ENCODE results near the gene PCDHAC1. TPM values are rescaled to one million over a fixed set of nuclear protein-coding genes. Genes with fewer than 3 reads are reported as not detected.

The PCDHAC1 gene
- total RNA-seq, 1 experiment from 2014 or later: 17.2 TPM

GRCh38 chr5:140923601-140924000 is 2.5 kb upstream of the PCDHAC1 start:
- Mint-ChIP-seq H3K27ac (ENCODE audit: low read depth, unreplicated experiment) (no peak overlapping the region), H3K36me3 (ENCODE audit: insufficient read depth, unreplicated experiment) (peaks cover 7% of the 10 kb centered on the region), H3K4me3 (ENCODE audit: unreplicated experiment) (no peak overlapping the region), H3K9me3 (ENCODE audit: unreplicated experiment) (no peaks in the 10 kb centered on the region), H3K4me1 (ENCODE audit: insufficient read depth, unreplicated experiment) (peaks cover 9% of the 10 kb centered on the region), H3K27me3 (ENCODE audit: insufficient read depth, unreplicated experiment) (no peaks in the 10 kb centered on the region)
- ChIA-PET POLR2A (interaction anchor here (7.0 to 10.4 kb wide), 2 partner anchors 79 to 117 kb away, joined by 92 to 255 read pairs; no protein-coding TSS in a partner anchor), CTCF (interaction anchor here (0.9 to 6.3 kb wide), 3 partner anchors 48 to 116 kb away, joined by 3 to 80 read pairs (median 7); partner anchors contain the start of gene PCDHA12)
- TF ChIP-seq, protein P1, sequence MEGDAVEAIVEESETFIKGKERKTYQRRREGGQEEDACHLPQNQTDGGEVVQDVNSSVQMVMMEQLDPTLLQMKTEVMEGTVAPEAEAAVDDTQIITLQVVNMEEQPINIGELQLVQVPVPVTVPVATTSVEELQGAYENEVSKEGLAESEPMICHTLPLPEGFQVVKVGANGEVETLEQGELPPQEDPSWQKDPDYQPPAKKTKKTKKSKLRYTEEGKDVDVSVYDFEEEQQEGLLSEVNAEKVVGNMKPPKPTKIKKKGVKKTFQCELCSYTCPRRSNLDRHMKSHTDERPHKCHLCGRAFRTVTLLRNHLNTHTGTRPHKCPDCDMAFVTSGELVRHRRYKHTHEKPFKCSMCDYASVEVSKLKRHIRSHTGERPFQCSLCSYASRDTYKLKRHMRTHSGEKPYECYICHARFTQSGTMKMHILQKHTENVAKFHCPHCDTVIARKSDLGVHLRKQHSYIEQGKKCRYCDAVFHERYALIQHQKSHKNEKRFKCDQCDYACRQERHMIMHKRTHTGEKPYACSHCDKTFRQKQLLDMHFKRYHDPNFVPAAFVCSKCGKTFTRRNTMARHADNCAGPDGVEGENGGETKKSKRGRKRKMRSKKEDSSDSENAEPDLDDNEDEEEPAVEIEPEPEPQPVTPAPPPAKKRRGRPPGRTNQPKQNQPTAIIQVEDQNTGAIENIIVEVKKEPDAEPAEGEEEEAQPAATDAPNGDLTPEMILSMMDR (IDR thresholded peaks at IDR 0.05; ENCODE audit: unreplicated experiment): no peak
- no TSS peak for BruUV-seq (replicated peaks)
- intact Hi-C loops (cut with micrococcal nuclease): no loop called here
- DNase-seq (ENCODE audit: unreplicated experiment): no peak

GRCh38 chr5:140926443-140927227 is 536 bp downstream of the PCDHAC1 start:
- H3K9me3 Mint-ChIP-seq (ENCODE audit: unreplicated experiment): no peaks in the 10 kb centered on the region
- CTCF ChIA-PET: interaction anchor here (0.5 to 7.0 kb wide), 60 partner anchors 8 to 651 kb away, joined by 3 to 152 read pairs (median 4); partner anchors contain the start of genes PCDHA12, PCDHA4 and PCDHAC2
- H3K4me1 Mint-ChIP-seq (ENCODE audit: insufficient read depth, unreplicated experiment): peaks cover 31% of the 10 kb centered on the region
- peaks cover 7% of the 10 kb centered on the region for H3K36me3 Mint-ChIP-seq (ENCODE audit: insufficient read depth, unreplicated experiment)
- TF ChIP-seq, protein P1 (IDR thresholded peaks at IDR 0.05; ENCODE audit: unreplicated experiment): peak; percentile 98
- no peaks in the 10 kb centered on the region for H3K27me3 Mint-ChIP-seq (ENCODE audit: insufficient read depth, unreplicated experiment)
- peak overlapping the region; percentile 85 for H3K27ac Mint-ChIP-seq (ENCODE audit: low read depth, unreplicated experiment)
- H3K4me3 Mint-ChIP-seq (ENCODE audit: unreplicated experiment): peak overlapping the region; percentile 95
- POLR2A ChIA-PET: interaction anchor here (0.6 to 10.4 kb wide), 30 partner anchors 10 to 631 kb away, joined by 3 to 255 read pairs (median 5); partner anchors contain the start of genes PCDHA11, PCDHA12, PCDHA4 and PCDHAC2
- intact Hi-C loops (cut with micrococcal nuclease): loop anchor here (1.0 to 2.0 kb wide), 7 partner anchors 22 to 114 kb away; partner anchors contain the start of genes PCDHA11, PCDHA12 and PCDHAC2
- BruUV-seq (replicated peaks): no TSS peak
- peak; percentile 92 for DNase-seq (ENCODE audit: unreplicated experiment)

DNA sequence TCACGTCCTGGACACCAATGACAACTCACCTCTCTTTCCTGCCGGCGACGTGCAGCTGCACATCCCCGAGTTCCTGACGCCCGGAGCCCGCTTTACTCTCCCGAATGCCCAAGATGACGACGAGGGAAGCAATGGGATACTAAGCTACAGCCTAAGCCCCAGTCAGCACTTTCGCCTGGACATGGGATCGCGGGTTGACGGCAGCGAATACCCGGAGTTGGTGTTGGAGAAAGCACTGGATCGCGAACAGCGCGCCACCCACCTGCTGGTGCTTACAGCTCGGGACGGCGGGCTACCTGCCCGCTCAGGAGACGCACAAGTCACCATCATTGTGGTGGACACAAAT is 1.1 kb downstream of the PCDHAC1 start:
- ChIA-PET CTCF (interaction anchor here (0.7 to 7.0 kb wide), 34 partner anchors 9 to 637 kb away, joined by 3 to 152 read pairs (median 5); partner anchors contain the start of genes PCDHA11, PCDHA12 and PCDHAC2), POLR2A (interaction anchor here (0.6 to 10.4 kb wide), 22 partner anchors 9 to 630 kb away, joined by 3 to 255 read pairs (median 9); partner anchors contain the start of genes PCDHA12, PCDHA4 and PCDHAC2)
- Mint-ChIP-seq H3K36me3 (ENCODE audit: insufficient read depth, unreplicated experiment) (peaks cover 7% of the 10 kb centered on the region), H3K27me3 (ENCODE audit: insufficient read depth, unreplicated experiment) (no peaks in the 10 kb centered on the region), H3K4me1 (ENCODE audit: insufficient read depth, unreplicated experiment) (peaks cover 31% of the 10 kb centered on the region), H3K27ac (ENCODE audit: low read depth, unreplicated experiment) (peak overlapping the region; percentile 85), H3K9me3 (ENCODE audit: unreplicated experiment) (no peaks in the 10 kb centered on the region), H3K4me3 (ENCODE audit: unreplicated experiment) (peak overlapping the region; percentile 95)
- intact Hi-C loops (cut with micrococcal nuclease): loop anchor here (2.0 kb wide), 2 partner anchors 22 to 40 kb away; partner anchors contain the start of gene PCDHAC2
- TSS peak; percentile 28 for BruUV-seq (replicated peaks)
- DNase-seq (ENCODE audit: unreplicated experiment): no peak
- TF ChIP-seq, protein P1 (IDR thresholded peaks at IDR 0.05; ENCODE audit: unreplicated experiment): no peak

Measured in MCF 10A (cell line).